SKM-1 treated with dmso at 0.1 percent for 144 hours (cell line): ENCODE results near the gene SYNPO2L.
"Not testable (repeated sequence)": the region's sequence is repeated elsewhere in the genome, so short reads cannot be mapped to it uniquely, and the experiment has no call there.

Experiments
- DNase-seq: peaks from one replicate; lab custom pipeline; 2025; ENCODE audit not compliant: unreplicated experiment; lab: John Stamatoyannopoulos, UW

Gene SYNPO2L

GRCh38 chr10:73655990-73656298 is at the start of gene SYNPO2L:
SYNPO2L (minus strand) TSS chr10:73656029; CDS start chr10:73655922, 107 bp downstream.
- DNase-seq = no peak

- DNase-seq = not testable (repeated sequence)
Observed at GRCh38 chr10:73703924-73704323, 48.1 kb upstream of the SYNPO2L start.

GRCh38 chr10:73698819-73699218 is 43.0 kb upstream of the SYNPO2L start:
- DNase-seq = not testable (repeated sequence)

- DNase-seq = not testable (repeated sequence)
Observed at GRCh38 chr10:73697675-73698159, 41.9 kb upstream of the SYNPO2L start, which contains the start of gene AGAP5. AGAP5 (minus strand) TSS chr10:73698109; CDS start chr10:73697755, 354 bp downstream.

GRCh38 chr10:73695302-73695701 is 39.5 kb upstream of the SYNPO2L start:
- not testable (repeated sequence) for DNase-seq

GRCh38 chr10:73690755-73691154 is 34.9 kb upstream of the SYNPO2L start:
- DNase-seq = not testable (repeated sequence)

GRCh38 chr10:73689596-73689995 is 33.8 kb upstream of the SYNPO2L start:
- not testable (repeated sequence) for DNase-seq

- DNase-seq = not testable (repeated sequence)
Observed at GRCh38 chr10:73687641-73688040, 31.8 kb upstream of the SYNPO2L start.

- not testable (repeated sequence) for DNase-seq
Observed at GRCh38 chr10:73674546-73674945, 18.7 kb upstream of the SYNPO2L start.

GRCh38 chr10:73668378-73668777 is 12.5 kb upstream of the SYNPO2L start:
- not testable (repeated sequence) for DNase-seq

GRCh38 chr10:73666153-73666809 is 10.5 kb upstream of the SYNPO2L start:
- not testable (repeated sequence) for DNase-seq

GRCh38 chr10:73665581-73665980 is 9.8 kb upstream of the SYNPO2L start:
- DNase-seq = not testable (repeated sequence)

GRCh38 chr10:73664156-73665040 is 8.6 kb upstream of the SYNPO2L start:
- DNase-seq = not testable (repeated sequence)

- DNase-seq = not testable (repeated sequence)
Observed at GRCh38 chr10:73663621-73664020, 7.8 kb upstream of the SYNPO2L start.

- DNase-seq = not testable (repeated sequence)
Observed at GRCh38 chr10:73662705-73663104, 6.9 kb upstream of the SYNPO2L start.

GRCh38 chr10:73655257-73655989 is 406 bp downstream of the SYNPO2L start:
- DNase-seq = no peak

GRCh38 chr10:73653701-73654100 is 2.1 kb downstream of the SYNPO2L start:
- DNase-seq = no peak

- no peak for DNase-seq
Observed at GRCh38 chr10:73653195-73653594, 2.6 kb downstream of the SYNPO2L start.

- peak; percentile 41 for DNase-seq
Observed at GRCh38 chr10:73650537-73651331, 5.1 kb downstream of the SYNPO2L start.

GRCh38 chr10:73649876-73650536 is 5.8 kb downstream of the SYNPO2L start:
- DNase-seq = no peak
